ENCODE results near the gene MYADM.

DNA sequence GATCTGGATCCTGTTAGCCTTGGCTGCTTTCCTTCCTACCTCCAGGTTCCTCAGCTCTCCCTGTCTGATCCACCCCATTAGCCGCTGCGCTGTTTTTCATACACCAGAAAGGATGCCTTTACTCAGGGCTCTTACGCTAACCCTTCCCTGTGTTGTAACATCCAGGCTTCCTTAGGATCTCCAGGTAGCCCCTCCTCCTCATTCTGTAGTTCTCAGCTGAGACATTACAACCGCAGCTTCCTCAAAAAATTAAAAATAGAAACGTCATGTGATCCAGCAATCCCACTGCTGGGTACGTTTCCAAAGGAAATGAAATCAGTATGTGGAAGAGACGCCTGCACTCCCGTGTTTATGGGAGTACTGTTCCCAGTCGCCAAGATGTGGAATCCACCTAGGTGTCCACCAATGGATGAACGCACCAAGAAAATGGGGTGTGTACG is 18.4 kb upstream of the MYADM start:
- TF ChIP-seq, protein P1, sequence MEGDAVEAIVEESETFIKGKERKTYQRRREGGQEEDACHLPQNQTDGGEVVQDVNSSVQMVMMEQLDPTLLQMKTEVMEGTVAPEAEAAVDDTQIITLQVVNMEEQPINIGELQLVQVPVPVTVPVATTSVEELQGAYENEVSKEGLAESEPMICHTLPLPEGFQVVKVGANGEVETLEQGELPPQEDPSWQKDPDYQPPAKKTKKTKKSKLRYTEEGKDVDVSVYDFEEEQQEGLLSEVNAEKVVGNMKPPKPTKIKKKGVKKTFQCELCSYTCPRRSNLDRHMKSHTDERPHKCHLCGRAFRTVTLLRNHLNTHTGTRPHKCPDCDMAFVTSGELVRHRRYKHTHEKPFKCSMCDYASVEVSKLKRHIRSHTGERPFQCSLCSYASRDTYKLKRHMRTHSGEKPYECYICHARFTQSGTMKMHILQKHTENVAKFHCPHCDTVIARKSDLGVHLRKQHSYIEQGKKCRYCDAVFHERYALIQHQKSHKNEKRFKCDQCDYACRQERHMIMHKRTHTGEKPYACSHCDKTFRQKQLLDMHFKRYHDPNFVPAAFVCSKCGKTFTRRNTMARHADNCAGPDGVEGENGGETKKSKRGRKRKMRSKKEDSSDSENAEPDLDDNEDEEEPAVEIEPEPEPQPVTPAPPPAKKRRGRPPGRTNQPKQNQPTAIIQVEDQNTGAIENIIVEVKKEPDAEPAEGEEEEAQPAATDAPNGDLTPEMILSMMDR (IDR thresholded peaks at IDR 0.05 in 4 of 5, conservative IDR thresholded peaks at IDR 0.05 in 1 of 5), result no peak
- TF ChIP-seq POLR2A (IDR thresholded peaks at IDR 0.05), result no peak
